Middle frontal gyrus (tissue), 1 donor: ENCODE data around the gene USP34.
"Not testable (repeated sequence)": the region's sequence is repeated elsewhere in the genome, so short reads cannot be mapped to it uniquely, and the experiment has no call there.

ENCODE experiments used
- DNase-seq: peaks from one replicate; pipeline ENCODE4 v3.0.0-alpha.2; 2015; ENCODE audit warnings: low spot score; ENCODE audit errors: extremely low spot score

Gene USP34

GRCh38 chr2:61470965-61471904 is at the start of gene USP34:
USP34 (minus strand) TSS chr2:61471087; CDS start chr2:61470692, 395 bp downstream.
- DNase-seq = peak; percentile 79

- DNase-seq = no peak
Measured at GRCh38 chr2:61520261-61520660, 49.4 kb upstream of the USP34 start.

GRCh38 chr2:61512768-61513398 is 42.0 kb upstream of the USP34 start:
- DNase-seq = no peak

GRCh38 chr2:61510674-61511671 is 40.1 kb upstream of the USP34 start:
- no peak for DNase-seq

- no peak for DNase-seq
Measured at GRCh38 chr2:61504949-61505348, 34.1 kb upstream of the USP34 start.

GRCh38 chr2:61499060-61499459 is 28.2 kb upstream of the USP34 start:
- no peak for DNase-seq

- no peak for DNase-seq
Measured at GRCh38 chr2:61493523-61493942, 22.6 kb upstream of the USP34 start.

GRCh38 chr2:61492476-61492875 is 21.6 kb upstream of the USP34 start:
- DNase-seq = no peak

GRCh38 chr2:61485281-61485680 is 14.4 kb upstream of the USP34 start:
- no peak for DNase-seq

GRCh38 chr2:61478086-61478485 is 7.2 kb upstream of the USP34 start:
- DNase-seq = no peak

GRCh38 chr2:61476929-61477589 is 6.2 kb upstream of the USP34 start:
- not testable (repeated sequence) for DNase-seq

GRCh38 chr2:61471905-61472805 is 1.3 kb upstream of the USP34 start:
- no peak for DNase-seq

GRCh38 chr2:61470122-61470951 is 550 bp downstream of the USP34 start:
- DNase-seq = no peak

GRCh38 chr2:61469424-61470121 is 1.3 kb downstream of the USP34 start:
- DNase-seq = no peak

- DNase-seq = not testable (repeated sequence)
Measured at GRCh38 chr2:61468231-61468630, 2.7 kb downstream of the USP34 start.

- no peak for DNase-seq
Measured at GRCh38 chr2:61465045-61465444, 5.8 kb downstream of the USP34 start.

GRCh38 chr2:61463769-61464475 is 7.0 kb downstream of the USP34 start:
- DNase-seq = no peak

- DNase-seq = no peak
Measured at GRCh38 chr2:61461404-61461803, 9.5 kb downstream of the USP34 start.
